ENCODE data around the gene BCL7B. TPM values are rescaled to one million over a fixed set of nuclear protein-coding genes. Genes with fewer than 3 reads are reported as not detected.

Gene BCL7B
- total and polyA plus RNA-seq, 10 of the 15 experiments (the other 5 are each of a cell fraction or from before 2014, with no cell fraction given), result 10.9 to 61.8 (median 50.2) TPM

GRCh38 chr7:73536479-73536878 is 21.0 kb downstream of the BCL7B start:
- ChIA-PET SMC1A (ENCODE audit: uncharacterized antibody, unreplicated experiment) (interaction anchor here (1.0 kb wide), 1 partner anchor 13 kb away, joined by 3 read pairs; no protein-coding TSS in a partner anchor), POLR2A (interaction anchor here (0.9 kb wide), 1 partner anchor 19 kb away, joined by 4 read pairs; no protein-coding TSS in a partner anchor), RAD21 (ENCODE audit: unreplicated experiment) (interaction anchor here (0.6 kb wide), 1 partner anchor 9 kb away, joined by 4 read pairs; no protein-coding TSS in a partner anchor), CTCF (interaction anchor here (0.7 kb wide), 1 partner anchor 15 kb away, joined by 4 read pairs; the partner anchor contains the start of gene BAZ1B)
- Histone ChIP-seq H3K27me3 (replicated peaks in 1 of 2; ENCODE audit: control insufficient read depth in 2 of 2, insufficient read depth in 2 of 2, low read length in 1 of 2) (no peaks in the 10 kb centered on the region), H2AFZ (ENCODE audit: control insufficient read depth, low read depth, low read length) (no peak overlapping the region), H3K27ac (ENCODE audit: control insufficient read depth, insufficient read depth) (no peak overlapping the region), H4K20me1 (ENCODE audit: control insufficient read depth, insufficient read depth) (no peaks in the 10 kb centered on the region), H3K79me2 (ENCODE audit: control insufficient read depth, insufficient read depth, low read length) (no peaks in the 10 kb centered on the region), H3K4me1 (ENCODE audit: control insufficient read depth, insufficient read depth, low read length) (no peaks in the 10 kb centered on the region), H3K9me3 (replicated peaks; ENCODE audit: control insufficient read depth, insufficient read depth, low read length) (no peaks in the 10 kb centered on the region), H3K36me3 (ENCODE audit: control insufficient read depth in 2 of 2, insufficient read depth in 2 of 2, low read length in 1 of 2) (peaks cover 21 to 23% of the 10 kb centered on the region in 2 experiments), H3K9ac (ENCODE audit: control insufficient read depth, insufficient read depth, low read length) (no peak overlapping the region), H3K4me2 (ENCODE audit: control insufficient read depth, insufficient read depth) (no peak overlapping the region), H3K4me3 (no peak overlapping the region)
- in situ Hi-C loops (cut with MboI) (no loop called here), intact Hi-C loops (cut with micrococcal nuclease; ENCODE audit: unreplicated experiment) (no loop called here)
- WGBS (ENCODE audit: insufficient coverage, insufficient replicate concordance, low lambda C conversion rate, missing lambda C conversion rate), result 97% methylated on average over 5 of the region's 5 CpGs
- TF ChIP-seq CTCF (IDR thresholded peaks at IDR 0.05 in 2 of 3, conservative IDR thresholded peaks at IDR 0.05 in 1 of 3; ENCODE audit: control insufficient read depth in 2 of 3, extremely low read depth in 1 of 3, insufficient read depth in 1 of 3, low read depth in 3 of 3, low read length in 3 of 3), result no peak
- TF ChIP-seq PKNOX1 (IDR thresholded peaks at IDR 0.05), result no peak
- no peak for TF ChIP-seq STAT1 (conservative IDR thresholded peaks at IDR 0.05)
- TF ChIP-seq JUNB (IDR thresholded peaks at IDR 0.05), result no peak
- no peak for TF ChIP-seq CBX3 (IDR thresholded peaks at IDR 0.05; ENCODE audit: borderline replicate concordance, low read depth)
- no peak for TF ChIP-seq SRF (IDR thresholded peaks at IDR 0.05; ENCODE audit: low read depth in 2 of 2, low read length in 2 of 2)
- no peak for TF ChIP-seq CEBPZ (IDR thresholded peaks at IDR 0.05; ENCODE audit: low read depth, low read length)
- no peak for TF ChIP-seq ASH2L (IDR thresholded peaks at IDR 0.05; ENCODE audit: borderline replicate concordance, low read depth)
- TF ChIP-seq IRF3 (IDR thresholded peaks at IDR 0.05), result no peak
- no peak for TF ChIP-seq HSF1 (IDR thresholded peaks at IDR 0.05; ENCODE audit: low read depth, low read length)
- no peak for TF ChIP-seq NFYA (IDR thresholded peaks at IDR 0.05; ENCODE audit: borderline replicate concordance, low read depth, low read length)
- DNase-seq (ENCODE audit: low read depth, low spot score) (no peak), ATAC-seq (no peak), FAIRE-seq (no peak)
- TSS peak; percentile 53 for BruUV-seq (replicated peaks)
